Erythroblast (primary cell): Measurements from ENCODE around the gene CIC.

ENCODE experiments used
- GATA1 ChIP-seq: IDR thresholded peaks from 2 replicates; pipeline ENCODE4 v1.6.1; 2011; ENCODE audit warnings: low read depth, mild to moderate bottlenecking, control low read depth, low read length, moderate library complexity
- POLR2A ChIP-seq: IDR thresholded peaks from 2 replicates; pipeline ENCODE4 v1.6.1; 2011; ENCODE audit warnings: mild to moderate bottlenecking, low read length

- TF ChIP-seq POLR2A, result no peak
- no peak for TF ChIP-seq GATA1
Observed at GRCh38 chr19:42316223-42317211, 47.5 kb downstream of the CIC start.
